Transverse colon (tissue), 4 donors: ENCODE data around the gene MACO1. TPM values are rescaled to one million over a fixed set of nuclear protein-coding genes. Genes with fewer than 3 reads are reported as not detected.

ENCODE experiments used
- DNase-seq: peaks from one replicate; pipeline ENCODE4 v3.0.0-alpha.2; 2019
- H3K27ac ChIP-seq, 4 donors: fragments of 200-600 bp; sonication (generic); 2 replicates each; pipeline ENCODE4 v1.5.1; 2016 to 2018; ENCODE audit warnings: inconsistent platforms in 4 of 4
- H3K27me3 ChIP-seq: fragments of 200-600 bp; sonication (generic); 2 replicates; pipeline ENCODE4 v1.5.1; 2017; ENCODE audit warnings: inconsistent platforms
- H3K36me3 ChIP-seq, 4 donors: fragments of 200-600 bp; sonication (generic); 2 replicates each; pipeline ENCODE4 v1.5.1; 2017 to 2019; ENCODE audit warnings: inconsistent platforms in 4 of 4
- H3K4me1 ChIP-seq, 4 donors: fragments of 200-600 bp; sonication (generic); 2 replicates each; pipeline ENCODE4 v1.5.1; 2017 to 2020; ENCODE audit warnings: inconsistent platforms in 4 of 4
- H3K4me3 ChIP-seq, 4 donors: fragments of 200-600 bp; sonication (generic); 1 replicate in 1 of 4; 2 replicates in 3 of 4; pipeline versions ENCODE4 v1.5.1 to v1.6.1; 2017 to 2019; ENCODE audit warnings: inconsistent platforms in 4 of 4
- H3K9me3 ChIP-seq, 2 donors: fragments of 200-600 bp; sonication (generic); 2 replicates each; pipeline ENCODE4 v1.5.1; 2017 to 2019; ENCODE audit warnings: inconsistent platforms in 2 of 2
- CTCF ChIP-seq, 5 experiments: fragments of 200-600 bp in 3 of 5; fragments of 450-650 bp in 2 of 5; sonication (generic) in 3 of 5; IDR thresholded peaks; 1 replicate in 2 of 5; 2 replicates in 3 of 5; pipeline ENCODE4 v1.5.1; 2016 to 2017; ENCODE audit warnings: antibody characterized with exemption in 5 of 5, inconsistent platforms in 3 of 5, mild to moderate bottlenecking in 2 of 5, moderate library complexity in 1 of 5
- EP300 ChIP-seq: sonication (generic); formaldehyde crosslinking; IDR thresholded peaks from one replicate; pipeline ENCODE4 v1.6.1; 2017; ENCODE audit warnings: antibody characterized with exemption, low read depth
- POLR2A ChIP-seq: fragments of 450-650 bp; IDR thresholded peaks from one replicate; pipeline ENCODE4 v1.6.1; 2016; ENCODE audit warnings: antibody characterized with exemption, mild to moderate bottlenecking, moderate library complexity
- POLR2AphosphoS5 ChIP-seq, 3 donors: sonication (generic); formaldehyde crosslinking; IDR thresholded peaks; one replicate each; pipeline ENCODE4 v1.6.1; 2016; ENCODE audit warnings: antibody characterized with exemption in 3 of 3
- WGBS, 2 donors: methylation state at CpG; one replicate each; pipeline ENCODE4 v1.1.5; 2018; ENCODE audit warnings: low coverage in 1 of 2; 5-methylcytosine and 5-hydroxymethylcytosine counted together
- in situ Hi-C, 4 donors: fragments of 200-750 bp; cut with MboI; loops; one replicate each; pipeline versions ENCODE4 v1.15.0 to v1.15.1; 2017; ENCODE audit warnings: low sequenced_read_pairs in 3 of 4, low pct_ligation_motif_present in 1 of 4, low pct_unique_long_range_greater_than_20kb in 1 of 4
- intact Hi-C: fragments of 100-400 bp; cut with DNase I; formaldehyde crosslinking; loops from one replicate; pipeline ENCODE4 v1.15.1; 2023; ENCODE audit warnings: low total_unique reads
- total RNA-seq, 4 donors: library from RNA; depleted of rRNA; stranded (reverse); fragments of >200 nt; gene quantifications; one replicate each; pipeline ENCODE4 v1.1.0, GENCODE V29; 2016

Gene MACO1
- total RNA-seq, 4 donors from 2014 or later = 11.3 to 24.9 (median 19.0) TPM

DNA sequence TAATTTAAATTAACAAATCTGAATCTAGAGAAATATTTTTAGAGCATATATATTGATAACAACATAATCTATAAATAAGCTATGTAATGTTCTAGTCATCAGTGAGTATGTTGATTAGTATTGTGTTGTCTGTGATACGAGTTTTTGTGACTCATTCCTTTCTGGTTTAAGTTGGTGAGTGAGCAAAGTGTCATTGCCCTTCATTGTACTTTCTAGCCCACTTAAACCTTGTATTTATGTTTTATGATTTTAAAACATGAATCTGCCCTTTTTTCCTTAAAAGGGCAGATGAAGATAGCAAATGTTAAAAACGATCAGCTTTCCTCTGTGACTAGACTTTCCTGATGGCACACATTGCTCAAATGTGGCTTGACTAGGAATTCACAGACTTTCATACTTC is 38.5 kb downstream of the MACO1 start:
- in situ Hi-C loops = no loop called here
- intact Hi-C loops = no loop called here

GRCh38 chr1:25472471-25472870 is 41.8 kb downstream of the MACO1 start:
- H3K27ac ChIP-seq = no peak overlapping the region
- no peaks in the 10 kb centered on the region for H3K36me3 ChIP-seq
- in situ Hi-C loops (no loop called here), intact Hi-C loops (no loop called here)
- no peak for TF ChIP-seq POLR2AphosphoS5 (IDR thresholded peaks at IDR 0.05)
- TF ChIP-seq POLR2A = no peak
- TF ChIP-seq EP300 = no peak
- no peak for TF ChIP-seq CTCF (IDR thresholded peaks at IDR 0.05)
- WGBS, 2 donors = 86 to 90% methylated on average over 3 to 4 of the region's 4 CpGs
- no peak for DNase-seq
- H3K9me3 ChIP-seq = no peaks in the 10 kb centered on the region
- no peak overlapping the region for H3K4me3 ChIP-seq
- H3K4me1 ChIP-seq = peaks cover 10 to 15% (median 12%) of the 10 kb centered on the region in 4 donors
- H3K27me3 ChIP-seq = no peaks in the 10 kb centered on the region

More for the DNA sequence above, 38.5 kb downstream of the MACO1 start:
- Histone ChIP-seq H3K27me3 (no peaks in the 10 kb centered on the region), H3K27ac (no peak overlapping the region), H3K4me3 (no peak overlapping the region), H3K9me3 (no peaks in the 10 kb centered on the region), H3K36me3 (no peaks in the 10 kb centered on the region), H3K4me1 (peaks cover 0 to 14% (median 11%) of the 10 kb centered on the region in 4 donors)
- no peak for DNase-seq
- 70 to 89% methylated on average over 2 of the region's 2 CpGs for WGBS, 2 donors
- no peak for TF ChIP-seq POLR2A
- TF ChIP-seq POLR2AphosphoS5 (IDR thresholded peaks at IDR 0.05) = no peak
- TF ChIP-seq EP300 = no peak
- no peak for TF ChIP-seq CTCF (IDR thresholded peaks at IDR 0.05)

GRCh38 chr1:25473653-25474225 is 43.0 kb downstream of the MACO1 start:
- DNase-seq = no peak
- TF ChIP-seq EP300 (no peak), CTCF (IDR thresholded peaks at IDR 0.05) (no peak), POLR2AphosphoS5 (IDR thresholded peaks at IDR 0.05) (no peak), POLR2A (no peak)
- no peaks in the 10 kb centered on the region for H3K27me3 ChIP-seq
- in situ Hi-C loops = no loop called here
- peaks cover 4 to 20% (median 7%) of the 10 kb centered on the region in 4 donors for H3K4me1 ChIP-seq
- no peaks in the 10 kb centered on the region for H3K9me3 ChIP-seq
- 100% methylated on average over 1 of the region's 1 CpG for WGBS, 2 donors
- H3K4me3 ChIP-seq = no peak overlapping the region
- H3K36me3 ChIP-seq = no peaks in the 10 kb centered on the region
- H3K27ac ChIP-seq = no peak overlapping the region
- intact Hi-C loops = no loop called here

GRCh38 chr1:25474439-25475047 is 43.8 kb downstream of the MACO1 start:
- Histone ChIP-seq H3K27ac (no peak overlapping the region), H3K27me3 (no peaks in the 10 kb centered on the region), H3K9me3 (no peaks in the 10 kb centered on the region), H3K4me1 (peaks cover 4 to 22% (median 7%) of the 10 kb centered on the region in 4 donors), H3K36me3 (no peaks in the 10 kb centered on the region), H3K4me3 (no peak overlapping the region)
- no peak for DNase-seq
- WGBS, 2 donors = 79 to 90% methylated on average over 4 to 5 of the region's 5 CpGs
- TF ChIP-seq EP300 = no peak
- intact Hi-C loops = no loop called here
- in situ Hi-C loops = no loop called here
